Activated CD4-positive, alpha-beta T cell treated with anti-CD3 and anti-CD28 coated beads, Interleukin-2, amount 50 U/mL, for 48 hours (primary cell): Measurements from ENCODE around the gene RSBN1.
A peak's percentile ranks its signal among the peaks of the same experiment; 100 is the strongest.
"Not testable (repeated sequence)": the region's sequence is repeated elsewhere in the genome, so short reads cannot be mapped to it uniquely, and the experiment has no call there.

Experiments
- DNase-seq, 2 experiments: peaks; one replicate each; pipeline ENCODE4 v3.0.0-alpha.2; 2020

Gene RSBN1

GRCh38 chr1:113811888-113812660 is at the start of gene RSBN1:
Gene RSBN1 (minus strand): TSS chr1:113812476. CDS start chr1:113812412, 64 bp downstream.
- peak; percentile 98 for DNase-seq

GRCh38 chr1:113861641-113862040 is 49.4 kb upstream of the RSBN1 start:
- DNase-seq: no peak

GRCh38 chr1:113860891-113861290 is 48.6 kb upstream of the RSBN1 start:
- no peak for DNase-seq

- no peak for DNase-seq
These were observed 47.4 kb upstream of the RSBN1 start for GRCh38 chr1:113859478-113860175.

GRCh38 chr1:113858982-113859381 is 46.7 kb upstream of the RSBN1 start:
- DNase-seq: no peak

GRCh38 chr1:113858418-113858817 is 46.1 kb upstream of the RSBN1 start:
- DNase-seq: no peak

GRCh38 chr1:113857776-113858175 is 45.5 kb upstream of the RSBN1 start:
- DNase-seq: no peak

- no peak for DNase-seq
These were observed 44.1 kb upstream of the RSBN1 start for GRCh38 chr1:113856401-113856790.

- DNase-seq: no peak
These were observed 43.5 kb upstream of the RSBN1 start for GRCh38 chr1:113855630-113856400.

GRCh38 chr1:113854234-113854633 is 42.0 kb upstream of the RSBN1 start:
- DNase-seq: no peak

GRCh38 chr1:113852694-113853093 is 40.4 kb upstream of the RSBN1 start:
- DNase-seq: not testable (repeated sequence)

- no peak for DNase-seq
These were observed 38.0 kb upstream of the RSBN1 start for GRCh38 chr1:113850127-113850796.

GRCh38 chr1:113849072-113849471 is 36.8 kb upstream of the RSBN1 start:
- DNase-seq: no peak

- DNase-seq: no peak
These were observed 34.2 kb upstream of the RSBN1 start for GRCh38 chr1:113846391-113847035.

GRCh38 chr1:113836534-113836933 is 24.3 kb upstream of the RSBN1 start:
- DNase-seq: no peak

GRCh38 chr1:113835686-113836290 is 23.5 kb upstream of the RSBN1 start:
- DNase-seq: no peak

GRCh38 chr1:113834716-113835115 is 22.4 kb upstream of the RSBN1 start:
- no peak for DNase-seq

GRCh38 chr1:113830039-113830438 is 17.8 kb upstream of the RSBN1 start:
- no peak for DNase-seq

- DNase-seq: no peak
These were observed 9.6 kb upstream of the RSBN1 start for GRCh38 chr1:113821916-113822315.

- DNase-seq: no peak
These were observed 6.3 kb upstream of the RSBN1 start for GRCh38 chr1:113818578-113818977.

- DNase-seq: no peak
These were observed 942 bp upstream of the RSBN1 start for GRCh38 chr1:113813218-113813617.

- DNase-seq: peak in 1 of 2 experiments; percentile 24
These were observed 422 bp upstream of the RSBN1 start for GRCh38 chr1:113812661-113813135.
